Mononuclear cell (primary cell): ENCODE measurements around the gene CAMK2D. TPM values are rescaled to one million over a fixed set of nuclear protein-coding genes. Genes with fewer than 3 reads are reported as not detected.

Experiments used
- H3K27me3 ChIP-seq: 2 replicates; pipeline ENCODE4 v1.6.0; 2011; ENCODE audit warnings: low read length, control low read depth; ENCODE audit not compliant: insufficient read depth
- H3K4me1 ChIP-seq: 2 replicates; pipeline ENCODE4 v1.5.1; 2011; ENCODE audit warnings: mild to moderate bottlenecking, low read length, control low read depth; ENCODE audit not compliant: insufficient read depth
- H3K4me3 ChIP-seq: 2 replicates; pipeline ENCODE4 v1.5.1; 2011; ENCODE audit warnings: mild to moderate bottlenecking, low read length, moderate library complexity
- H3K9me3 ChIP-seq: 2 replicates; pipeline ENCODE4 v1.5.1; 2011; ENCODE audit warnings: low read depth, mild to moderate bottlenecking, control low read depth, low read length
- total RNA-seq: library from RNA; depleted of rRNA; stranded (reverse); fragments of >200 nt; gene quantifications from one replicate; pipeline ENCODE4 v1.2.3, GENCODE V29; 2012

The CAMK2D gene
- total RNA-seq, 1 donor = 58.6 TPM

DNA sequence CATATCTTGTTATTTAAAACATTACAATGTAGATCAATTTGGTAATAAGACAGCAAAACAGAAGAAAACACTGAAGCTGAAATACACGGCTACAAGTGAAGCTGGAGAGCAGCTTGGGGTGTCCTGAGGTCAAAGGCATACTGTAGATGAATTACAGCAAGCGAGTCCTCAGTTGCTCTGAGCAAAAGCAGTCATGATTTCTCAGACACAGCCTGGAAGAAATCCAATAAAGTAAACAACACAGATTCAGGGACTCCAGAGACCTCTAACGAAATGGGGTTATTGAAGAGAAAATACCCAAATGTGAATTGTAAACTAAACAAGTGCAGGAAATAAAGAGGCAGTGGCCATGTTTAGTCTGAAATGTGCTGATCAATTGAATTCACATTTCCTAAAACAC lies 324.4 kb downstream of the CAMK2D start:
- no peak overlapping the region for H3K4me3 ChIP-seq
- H3K9me3 ChIP-seq = no peaks in the 10 kb centered on the region
- H3K27me3 ChIP-seq = no peaks in the 10 kb centered on the region
- no peaks in the 10 kb centered on the region for H3K4me1 ChIP-seq

DNA sequence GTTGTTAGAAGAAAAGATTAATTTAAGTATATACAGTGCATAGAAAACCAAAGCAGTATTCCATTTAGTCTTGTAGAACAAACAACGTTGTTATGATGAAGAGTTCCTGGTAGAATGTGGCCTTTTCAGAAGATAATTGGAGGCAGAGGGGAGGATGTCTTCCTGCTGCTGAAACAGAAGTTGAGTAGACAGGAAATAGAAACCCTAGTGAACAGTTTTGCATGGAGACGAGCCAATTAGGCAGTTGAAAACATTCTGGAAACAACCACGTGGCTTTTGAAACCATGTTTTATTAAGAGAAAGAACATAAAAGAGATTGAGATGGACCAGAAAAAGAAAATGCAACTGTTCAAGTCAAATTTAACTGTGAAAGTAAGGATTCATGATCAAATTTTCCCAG lies 325.2 kb downstream of the CAMK2D start:
- H3K9me3 ChIP-seq = no peaks in the 10 kb centered on the region
- no peaks in the 10 kb centered on the region for H3K27me3 ChIP-seq
- no peak overlapping the region for H3K4me3 ChIP-seq
- no peaks in the 10 kb centered on the region for H3K4me1 ChIP-seq

DNA sequence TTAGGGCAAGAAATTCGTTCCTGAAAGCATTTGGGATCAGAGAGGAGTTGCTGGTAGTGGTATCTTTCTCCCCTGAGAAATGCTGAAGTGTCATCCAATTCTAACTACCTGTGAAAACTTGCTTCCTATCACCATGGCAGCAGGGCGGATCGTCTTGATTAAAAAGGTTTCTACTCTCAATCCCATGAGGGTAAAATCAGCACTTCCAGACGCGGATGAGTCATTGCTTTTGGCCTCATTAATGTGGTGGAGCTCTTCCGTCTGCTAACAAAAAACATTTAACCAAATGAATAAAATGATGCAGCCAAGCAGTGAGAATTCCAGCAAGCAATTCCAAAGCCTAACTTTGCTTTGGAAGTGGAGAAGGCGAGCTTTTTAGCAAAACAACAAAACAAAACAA lies 325.6 kb downstream of the CAMK2D start:
- H3K27me3 ChIP-seq = no peaks in the 10 kb centered on the region
- H3K9me3 ChIP-seq = no peaks in the 10 kb centered on the region
- no peaks in the 10 kb centered on the region for H3K4me1 ChIP-seq
- no peak overlapping the region for H3K4me3 ChIP-seq

DNA sequence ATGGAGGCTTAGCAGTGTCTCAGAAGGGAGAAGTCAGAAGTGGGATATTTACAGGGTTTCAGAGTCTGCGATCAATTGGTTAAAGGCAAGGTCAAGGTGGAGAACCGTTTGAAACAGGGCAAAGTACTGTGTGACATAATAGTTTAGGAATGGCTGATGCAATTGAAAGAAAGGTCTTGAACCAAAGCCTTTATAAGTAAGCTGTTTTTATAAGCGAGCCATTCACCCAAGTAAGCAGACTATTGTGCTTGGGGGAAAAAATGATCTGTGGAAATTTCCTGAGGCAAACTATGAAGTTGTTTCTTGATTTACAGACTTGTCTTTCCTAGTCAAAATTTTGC lies 327.3 kb downstream of the CAMK2D start:
- no peak overlapping the region for H3K4me3 ChIP-seq
- H3K27me3 ChIP-seq = no peaks in the 10 kb centered on the region
- no peaks in the 10 kb centered on the region for H3K4me1 ChIP-seq
- no peaks in the 10 kb centered on the region for H3K9me3 ChIP-seq

DNA sequence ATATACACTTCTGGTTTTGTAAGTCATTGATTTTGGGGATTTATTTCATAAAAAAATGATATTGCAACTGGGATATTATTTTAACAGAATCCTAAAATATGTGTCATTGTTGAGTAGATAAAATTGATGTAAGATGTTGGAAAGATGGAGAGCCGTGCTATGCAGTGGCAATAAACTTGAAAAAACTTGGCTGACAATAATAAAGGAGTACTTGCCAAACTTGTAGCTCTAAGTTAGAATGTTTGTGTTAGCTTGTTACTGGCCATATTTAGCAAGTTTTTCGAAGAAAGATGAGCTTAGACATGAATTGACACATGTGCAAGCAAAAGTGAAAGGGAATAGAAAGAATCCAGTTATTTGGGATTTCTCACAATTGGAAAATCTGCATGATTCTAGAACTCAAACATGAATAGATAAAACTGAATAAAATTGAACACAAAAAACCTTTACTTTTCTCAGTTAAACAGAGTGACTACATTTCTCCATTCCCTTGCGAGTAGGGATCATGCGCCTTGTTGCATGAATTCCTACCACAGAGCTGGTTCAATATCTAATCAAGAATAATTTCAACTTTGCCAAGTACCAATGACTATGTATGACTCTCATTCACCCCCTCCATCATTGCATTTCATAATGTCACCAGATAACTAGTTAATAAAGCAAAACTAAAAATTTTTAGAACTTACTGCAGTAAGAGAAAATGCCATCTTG lies 327.8 kb downstream of the CAMK2D start:
- Histone ChIP-seq H3K4me3 (no peak overlapping the region), H3K27me3 (no peaks in the 10 kb centered on the region), H3K9me3 (no peaks in the 10 kb centered on the region), H3K4me1 (no peaks in the 10 kb centered on the region)

DNA sequence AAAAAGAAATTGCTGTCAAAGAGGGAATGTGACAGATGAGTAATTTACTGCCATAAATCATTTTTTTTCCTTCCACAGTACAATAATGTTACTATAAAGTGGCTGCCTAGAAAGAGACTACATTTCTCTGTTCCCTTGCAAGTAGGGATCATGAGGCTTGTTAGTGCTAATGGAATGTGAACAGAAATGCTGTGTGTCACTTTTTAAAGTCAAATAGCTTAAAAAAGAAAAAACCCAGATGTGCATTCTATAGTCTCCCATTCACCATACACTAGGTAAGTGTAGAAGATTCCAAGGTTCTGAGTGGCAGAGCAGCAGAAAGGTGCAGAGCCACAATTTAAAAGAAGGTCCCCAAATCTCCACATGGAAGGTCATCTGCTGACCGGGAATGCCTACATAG lies 328.4 kb downstream of the CAMK2D start:
- Histone ChIP-seq H3K9me3 (no peaks in the 10 kb centered on the region), H3K4me1 (no peaks in the 10 kb centered on the region), H3K27me3 (no peaks in the 10 kb centered on the region), H3K4me3 (no peak overlapping the region)

DNA sequence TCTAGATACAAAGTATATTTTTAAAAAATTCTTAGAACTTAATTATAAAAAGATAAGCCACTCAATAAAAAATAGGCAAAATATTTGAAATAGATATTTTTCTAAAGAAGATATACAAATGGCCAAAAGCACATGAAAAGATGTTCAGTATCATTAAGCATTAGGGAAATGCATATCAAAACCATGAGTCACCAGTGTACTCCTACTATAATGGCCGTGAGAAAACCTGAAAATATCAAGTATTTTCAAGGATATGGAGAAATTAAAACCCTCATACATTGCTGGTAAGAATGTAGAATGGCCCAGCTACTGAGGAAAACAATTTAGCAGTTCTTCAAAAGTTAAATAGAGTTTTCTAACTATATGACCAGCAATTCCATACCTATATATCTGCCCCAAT lies 337.9 kb downstream of the CAMK2D start:
- H3K4me1 ChIP-seq = no peaks in the 10 kb centered on the region

DNA sequence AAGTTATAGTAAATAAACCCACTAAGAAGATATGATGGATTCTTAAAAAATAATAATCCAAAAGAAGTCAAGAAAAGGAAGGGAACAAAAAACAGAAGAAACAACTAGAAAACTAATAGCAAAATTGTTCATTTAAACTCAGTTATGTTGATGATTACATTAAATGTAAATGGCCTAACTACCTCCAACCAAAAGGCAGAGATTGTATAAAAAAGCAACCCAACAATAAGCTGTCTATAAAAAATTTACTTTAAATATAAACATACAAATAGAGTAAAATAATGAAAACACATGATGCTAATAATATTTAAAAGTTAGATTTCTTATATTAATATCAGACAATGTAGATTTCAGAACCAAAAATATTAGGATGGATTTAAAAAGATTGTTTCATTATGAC lies 340.6 kb downstream of the CAMK2D start:
- Histone ChIP-seq H3K27me3 (no peaks in the 10 kb centered on the region), H3K9me3 (peaks cover 6% of the 10 kb centered on the region), H3K4me3 (no peak overlapping the region), H3K4me1 (no peaks in the 10 kb centered on the region)

More for the DNA sequence above, 337.9 kb downstream of the CAMK2D start:
- Histone ChIP-seq H3K27me3 (no peaks in the 10 kb centered on the region), H3K9me3 (peaks cover 6% of the 10 kb centered on the region), H3K4me3 (no peak overlapping the region)

DNA sequence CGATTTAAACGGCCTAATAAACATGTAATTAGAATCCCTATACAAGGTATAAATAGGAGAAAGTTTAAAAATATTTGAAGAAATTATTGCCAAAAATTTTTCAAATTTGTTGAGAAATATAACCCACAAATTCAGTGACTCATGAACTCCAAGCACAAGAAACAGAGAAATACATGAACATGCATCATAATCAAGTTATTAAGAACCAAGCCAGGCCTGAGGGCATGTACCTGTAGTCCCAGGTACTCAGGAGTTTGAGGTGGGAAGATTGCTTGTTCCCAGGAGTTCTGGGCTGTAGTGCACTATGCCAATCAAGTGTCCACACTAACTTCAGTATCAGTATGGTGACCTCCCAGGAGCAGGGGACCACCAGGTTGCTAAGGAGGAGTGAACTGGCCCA lies 341.9 kb downstream of the CAMK2D start:
- Histone ChIP-seq H3K4me1 (no peaks in the 10 kb centered on the region), H3K9me3 (peaks cover 6% of the 10 kb centered on the region), H3K4me3 (no peak overlapping the region), H3K27me3 (no peaks in the 10 kb centered on the region)

DNA sequence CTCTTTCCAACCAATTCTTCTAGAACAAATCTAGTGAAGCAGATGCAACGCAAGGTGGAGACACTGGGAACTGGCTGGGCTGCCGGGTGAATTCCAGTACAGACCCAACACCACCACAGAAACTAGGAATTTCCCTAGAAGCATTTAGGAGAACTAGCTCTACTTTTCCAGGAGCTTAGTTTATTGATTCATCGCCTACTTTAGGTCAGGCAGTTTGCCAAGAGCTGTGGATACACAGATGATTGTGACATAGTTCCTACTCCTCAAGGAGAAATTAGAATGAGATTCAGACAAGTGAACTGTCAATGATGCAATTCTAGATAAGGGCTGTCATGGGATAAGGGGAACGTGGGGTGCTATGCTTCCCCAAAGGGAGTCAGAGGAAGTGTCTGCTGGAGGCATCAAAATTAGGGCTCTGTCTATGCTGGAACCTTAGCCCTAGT lies 350.0 kb downstream of the CAMK2D start:
- Histone ChIP-seq H3K4me3 (no peak overlapping the region), H3K4me1 (no peaks in the 10 kb centered on the region), H3K27me3 (no peaks in the 10 kb centered on the region), H3K9me3 (no peaks in the 10 kb centered on the region)

DNA sequence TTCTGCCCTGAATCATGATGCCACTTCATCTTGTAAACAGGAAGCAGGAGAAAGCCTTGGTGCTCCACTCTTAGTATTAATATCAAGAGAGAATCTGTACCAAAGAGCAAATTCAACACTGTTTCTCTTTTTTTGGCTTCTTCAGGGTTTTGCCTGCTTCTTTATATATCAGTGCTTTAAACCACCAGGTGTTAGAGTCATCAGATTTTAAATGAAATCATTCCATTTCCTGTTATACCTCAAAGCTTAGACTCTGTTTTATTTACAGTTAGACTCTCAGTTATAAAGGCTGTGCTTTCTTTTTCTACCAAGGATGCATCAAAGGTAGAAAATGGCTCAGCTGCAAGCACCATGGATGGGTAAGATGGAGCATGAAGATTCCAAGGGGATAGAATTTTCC lies 350.9 kb downstream of the CAMK2D start:
- no peaks in the 10 kb centered on the region for H3K9me3 ChIP-seq
- H3K4me3 ChIP-seq = no peak overlapping the region
- no peaks in the 10 kb centered on the region for H3K4me1 ChIP-seq
- no peaks in the 10 kb centered on the region for H3K27me3 ChIP-seq

DNA sequence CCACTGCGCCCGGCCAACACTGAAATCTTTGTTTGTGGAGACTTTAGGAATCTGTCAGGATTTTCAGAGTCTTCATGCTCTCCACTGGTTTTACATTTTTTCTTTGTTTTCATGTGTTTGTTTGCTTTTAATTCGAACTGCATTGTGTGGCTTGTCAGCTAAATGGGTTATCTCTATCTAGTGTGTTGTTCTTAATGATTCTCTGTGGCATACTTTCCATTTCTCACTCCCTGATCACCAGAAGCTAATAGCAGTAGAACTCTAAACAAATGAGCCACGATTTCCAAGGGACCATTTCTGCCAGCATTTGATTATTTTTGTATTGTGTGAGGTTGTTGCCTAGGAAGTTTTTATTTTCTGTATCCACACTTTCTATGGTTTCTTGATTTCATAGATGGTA lies 352.4 kb downstream of the CAMK2D start:
- Histone ChIP-seq H3K4me1 (no peaks in the 10 kb centered on the region), H3K4me3 (no peak overlapping the region), H3K27me3 (no peaks in the 10 kb centered on the region), H3K9me3 (no peaks in the 10 kb centered on the region)

DNA sequence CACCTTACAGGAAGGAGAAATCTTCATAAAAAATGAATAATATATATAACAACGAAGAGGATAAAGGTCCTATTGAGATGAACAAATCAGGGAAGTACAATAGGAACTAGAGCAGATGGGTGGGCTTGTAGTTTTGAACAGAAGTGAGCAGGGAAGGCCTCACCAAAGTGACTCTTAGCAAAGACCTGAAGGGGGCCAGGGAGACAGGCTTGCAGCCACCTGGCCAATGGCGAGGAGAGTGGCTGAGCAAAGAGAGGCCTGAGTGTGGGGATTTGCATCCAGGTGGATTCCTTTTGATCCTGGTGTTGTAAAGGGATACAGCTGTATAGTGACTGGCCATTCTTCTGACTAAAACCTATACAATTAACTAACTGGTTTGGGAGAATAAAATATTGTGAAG lies 354.1 kb downstream of the CAMK2D start:
- Histone ChIP-seq H3K4me1 (no peaks in the 10 kb centered on the region), H3K4me3 (no peak overlapping the region), H3K9me3 (no peaks in the 10 kb centered on the region), H3K27me3 (no peaks in the 10 kb centered on the region)

DNA sequence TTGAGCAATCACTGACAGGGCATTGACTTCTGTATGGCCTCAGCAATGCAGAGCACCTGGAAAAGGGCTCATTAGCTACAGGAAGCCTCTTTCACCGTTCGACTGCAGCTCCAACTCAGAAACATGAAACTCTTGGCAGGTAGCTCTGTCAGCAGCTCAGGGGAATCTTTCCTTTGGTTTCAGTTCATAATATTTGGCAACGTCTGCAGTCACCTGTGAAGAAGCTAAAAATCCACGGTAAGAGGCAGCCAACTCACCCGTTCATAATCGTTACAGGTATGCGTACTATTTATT lies 354.9 kb downstream of the CAMK2D start:
- Histone ChIP-seq H3K9me3 (no peaks in the 10 kb centered on the region), H3K4me3 (no peak overlapping the region), H3K27me3 (no peaks in the 10 kb centered on the region), H3K4me1 (no peaks in the 10 kb centered on the region)

DNA sequence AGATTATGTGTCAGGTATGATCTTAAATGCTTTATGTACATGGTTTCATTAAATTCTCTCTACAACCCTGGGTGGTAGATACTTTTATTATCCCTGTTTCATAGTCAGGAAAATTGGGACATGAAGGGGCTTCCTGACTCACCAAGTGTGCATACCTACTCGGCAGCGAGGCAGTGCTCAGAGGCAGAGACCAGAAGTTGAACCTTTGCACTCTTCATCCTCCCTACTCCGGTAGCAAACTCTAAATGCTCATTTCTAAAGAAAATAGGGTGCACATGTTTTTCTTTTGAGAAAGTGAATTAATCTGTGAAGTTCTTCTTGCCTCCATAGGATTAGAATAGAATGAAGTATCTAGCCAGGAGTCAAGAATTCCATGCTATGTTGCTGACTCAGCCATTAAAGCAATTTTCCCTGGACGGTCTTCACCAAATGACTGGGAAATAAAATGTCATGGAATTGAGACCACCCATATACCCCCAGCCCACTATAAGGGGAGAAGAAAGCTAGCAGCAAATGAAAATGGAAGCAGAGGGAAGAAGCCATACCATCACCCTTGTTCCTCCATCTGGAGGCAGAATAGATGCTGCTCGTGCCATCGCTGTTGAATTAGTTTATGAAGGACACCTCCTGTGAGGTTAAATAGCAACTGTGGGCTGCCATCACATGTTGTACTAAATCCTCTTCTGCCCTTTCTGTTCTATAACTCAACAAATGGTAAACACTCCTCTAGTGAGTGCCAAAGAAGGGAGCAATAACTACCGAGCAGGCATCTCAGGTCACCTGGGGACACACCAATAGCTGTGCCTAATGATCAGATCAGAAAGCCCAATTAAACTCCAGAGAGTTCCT lies 355.4 kb downstream of the CAMK2D start:
- Histone ChIP-seq H3K27me3 (no peaks in the 10 kb centered on the region), H3K4me3 (no peak overlapping the region), H3K4me1 (no peaks in the 10 kb centered on the region), H3K9me3 (no peaks in the 10 kb centered on the region)

DNA sequence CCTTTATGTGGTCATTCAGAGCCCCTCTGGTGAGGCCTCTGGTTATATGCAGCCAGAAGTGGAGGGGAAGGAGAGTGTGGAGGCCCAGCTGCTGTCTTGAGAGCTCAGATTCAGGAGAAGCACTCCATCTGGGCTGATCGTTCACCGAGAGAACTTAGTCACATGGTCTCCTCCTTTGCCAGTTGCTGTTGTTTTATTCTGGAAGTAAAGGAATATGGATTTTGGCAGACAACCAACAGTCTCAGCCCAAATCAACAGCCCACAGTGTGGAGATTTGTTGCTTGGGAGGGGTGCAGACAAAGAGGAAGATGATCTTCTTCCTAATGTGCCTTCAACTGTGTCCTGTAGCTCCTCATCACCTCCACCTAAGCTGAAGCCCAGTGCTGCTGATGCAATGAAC lies 356.7 kb downstream of the CAMK2D start:
- Histone ChIP-seq H3K4me1 (no peaks in the 10 kb centered on the region), H3K4me3 (no peak overlapping the region), H3K9me3 (no peaks in the 10 kb centered on the region), H3K27me3 (no peaks in the 10 kb centered on the region)
